Stimulated activated CD4-positive, alpha-beta T cell treated with anti-CD3 and anti-CD28 coated beads, Interleukin-15, amount 100 ng/mL, for 24 hours (primary cell): ENCODE measurements around the gene SPATA3.

Experiments
- DNase-seq: peaks from one replicate; pipeline ENCODE4 v3.0.0-alpha.2; 2020

The SPATA3 gene

DNA sequence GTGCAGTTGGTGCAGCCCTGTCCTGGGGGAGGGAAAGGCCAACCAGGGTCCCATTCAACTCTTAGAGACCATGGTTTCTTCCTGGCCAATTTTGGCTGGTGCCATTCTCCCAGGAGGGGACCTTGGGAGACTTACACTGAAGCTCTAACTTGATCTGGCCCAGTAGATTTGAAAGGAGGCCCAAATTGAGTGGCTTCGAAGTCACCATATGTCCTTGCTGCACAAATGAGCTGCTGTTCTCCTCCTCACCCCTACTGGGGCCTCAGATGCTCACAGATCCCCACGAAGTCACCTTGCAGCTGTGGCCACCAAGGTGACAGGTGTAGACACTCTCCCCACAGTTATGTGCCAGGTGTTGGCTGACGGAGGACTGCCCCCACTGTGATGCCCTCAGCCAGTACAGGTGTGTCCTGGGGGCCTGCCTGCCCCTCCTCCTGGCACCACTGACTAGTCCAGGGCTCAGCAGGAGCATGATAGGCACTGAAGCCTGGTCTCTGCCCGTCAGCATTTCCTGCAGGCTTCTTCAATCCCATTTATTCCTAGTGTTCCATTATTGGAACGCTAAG lies 36.7 kb downstream of the SPATA3 start:
- DNase-seq: no peak

- DNase-seq: no peak
Measured at GRCh38 chr2:231033147-231034132, 37.5 kb downstream of the SPATA3 start.

- no peak for DNase-seq
Measured at GRCh38 chr2:231034291-231034882, 38.5 kb downstream of the SPATA3 start.

DNA sequence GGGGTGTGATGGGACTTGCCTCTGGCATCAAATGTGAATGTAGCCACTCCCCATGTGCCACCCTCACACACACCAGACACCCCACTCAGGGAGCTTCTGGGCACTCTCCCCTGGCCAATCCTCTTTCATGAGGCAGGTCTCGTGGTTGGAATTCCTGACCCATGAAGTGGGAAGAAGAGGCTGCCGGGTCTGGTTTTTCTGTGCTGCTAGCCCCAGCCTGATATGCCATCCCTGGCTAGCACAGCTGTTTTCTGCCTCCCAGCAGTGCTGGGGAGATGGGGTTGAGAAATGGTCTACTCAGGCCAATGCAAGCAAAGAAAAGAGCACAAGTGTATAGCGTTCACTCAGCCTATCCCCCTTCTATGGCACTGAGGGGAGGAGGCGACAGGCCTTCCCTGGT lies 40.2 kb downstream of the SPATA3 start:
- DNase-seq: no peak

DNA sequence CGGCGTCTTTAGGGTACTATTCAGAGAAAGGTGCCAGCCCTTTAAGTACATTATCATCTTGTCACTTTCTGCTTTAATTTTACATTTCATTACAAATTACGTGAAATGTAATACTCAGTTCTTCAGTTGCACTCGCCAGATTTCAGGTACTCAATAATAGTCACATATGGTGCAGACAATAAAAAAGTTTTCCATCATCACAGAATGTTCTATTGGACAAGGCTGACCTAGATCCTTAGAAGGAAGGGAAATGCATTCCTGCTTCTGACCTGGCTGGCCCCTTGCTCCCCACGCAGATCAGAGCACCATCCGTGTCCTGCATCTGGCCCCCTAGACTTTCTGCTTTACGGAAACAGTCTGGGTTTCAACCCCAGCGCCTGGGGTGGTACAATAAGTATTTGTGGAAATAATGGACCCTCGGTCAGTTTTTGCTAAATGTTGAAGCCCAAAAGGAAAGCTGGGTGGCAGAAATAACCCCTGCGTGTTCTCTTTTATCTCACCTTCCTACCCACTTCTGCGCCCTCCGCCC lies 40.7 kb downstream of the SPATA3 start:
- no peak for DNase-seq

DNA sequence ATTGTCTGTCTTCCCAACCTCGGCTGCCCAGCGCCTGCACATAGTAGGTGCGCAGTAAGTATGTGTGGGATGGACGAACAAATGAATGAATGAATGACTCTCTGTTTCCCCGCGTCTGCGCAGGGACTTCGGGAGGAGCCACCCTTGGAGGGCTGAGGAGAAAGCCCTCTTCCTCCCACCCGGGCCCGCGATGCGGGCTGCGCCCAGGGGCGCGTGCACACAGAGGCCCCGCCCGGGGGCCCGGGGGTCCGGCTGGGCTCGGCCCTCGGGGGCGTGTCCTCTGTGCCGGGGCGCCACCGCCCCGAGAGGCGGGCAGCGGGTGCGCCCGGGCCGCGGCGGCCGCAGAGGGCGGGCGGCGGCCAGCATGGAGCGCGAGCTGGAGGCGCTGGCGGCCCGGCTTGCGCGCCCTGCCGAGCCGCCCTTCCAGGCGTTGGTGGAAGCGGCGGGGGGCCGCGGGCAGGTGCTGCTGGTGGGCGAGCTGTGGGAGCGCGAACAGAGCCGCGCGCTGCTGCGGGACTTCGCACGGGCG lies 41.3 kb downstream of the SPATA3 start, which contains the start of gene C2orf72:
TSS of gene C2orf72 (plus strand) at position 322 of the 529 bp plus-strand sequence. CDS start at position 365, 43 bp downstream.
- peak; percentile 7 for DNase-seq

DNA sequence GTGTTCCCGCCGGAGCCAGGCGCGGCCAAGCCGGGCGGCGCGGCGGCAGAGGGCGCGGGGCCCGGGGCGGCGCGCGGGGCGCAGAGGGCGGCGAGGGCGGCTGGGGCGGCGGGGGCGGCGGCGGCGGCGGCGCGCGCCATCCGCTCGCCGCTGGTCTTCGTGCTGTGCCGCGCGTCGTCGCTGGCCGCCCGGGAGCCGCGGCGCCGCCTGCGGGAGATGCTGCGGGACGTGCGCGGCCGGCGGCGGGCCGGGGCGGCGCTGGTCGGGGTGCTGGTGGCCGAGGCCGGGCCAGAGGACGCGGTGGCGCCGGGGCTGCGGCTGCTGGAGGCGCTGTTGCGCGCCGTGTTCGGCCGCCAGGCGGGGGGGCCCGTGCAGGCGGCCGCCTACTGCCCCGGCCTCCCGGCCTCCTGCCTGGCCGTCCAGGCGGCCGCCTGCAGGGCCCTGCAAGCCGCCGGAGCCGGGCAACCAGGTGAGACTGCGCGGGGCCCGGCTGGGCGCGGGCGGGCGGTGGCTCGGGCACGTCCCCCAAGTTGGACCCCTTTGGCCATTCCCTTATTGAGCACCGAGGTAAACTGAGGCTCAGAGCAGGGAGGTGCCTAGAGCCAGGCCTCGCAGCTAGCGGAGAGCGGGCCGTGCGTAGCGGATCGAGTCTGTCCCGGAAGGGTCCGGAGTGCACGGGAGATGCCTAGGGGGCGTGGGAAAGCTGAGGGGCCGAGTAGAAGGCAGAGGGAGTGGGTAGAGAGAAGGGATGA lies 42.0 kb downstream of the SPATA3 start:
- DNase-seq: peak; percentile 24

DNA sequence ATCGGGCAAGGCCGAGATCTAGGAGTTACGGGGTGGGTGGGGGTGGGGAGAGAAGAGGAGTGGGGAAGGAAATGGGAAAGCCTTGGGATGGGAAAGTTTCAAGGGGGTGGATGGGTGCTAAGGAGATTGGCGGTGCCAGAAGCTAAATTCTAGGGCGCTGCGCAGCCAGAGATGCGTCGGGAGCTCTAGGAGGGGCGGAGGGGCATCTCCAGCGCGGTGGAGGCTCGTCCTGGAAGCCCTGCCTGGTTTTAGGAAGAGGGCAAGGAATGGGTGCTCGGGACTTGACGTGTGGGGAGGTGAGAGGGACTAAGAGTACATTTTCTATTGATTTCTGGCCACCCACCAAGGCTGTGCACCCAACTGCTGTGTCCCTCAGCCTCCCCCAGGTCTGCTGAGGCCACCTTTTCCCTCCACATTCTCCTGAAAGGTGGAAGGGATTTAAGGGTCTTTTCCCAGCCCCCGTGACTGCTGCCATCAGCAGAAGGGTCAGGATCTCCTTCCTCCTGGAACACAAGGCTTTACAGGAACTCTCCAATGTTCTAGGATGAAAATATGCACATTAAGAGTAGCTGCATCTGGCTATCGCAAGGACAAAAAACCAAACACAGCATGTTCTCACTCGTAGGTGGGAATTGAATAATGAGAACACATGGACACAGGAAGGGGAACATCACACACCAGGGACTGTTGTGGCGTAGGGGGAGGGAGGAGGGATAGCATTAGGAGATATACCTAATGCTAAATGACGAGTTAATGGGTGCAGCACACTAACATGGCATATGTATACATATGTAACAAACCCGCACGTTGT lies 42.8 kb downstream of the SPATA3 start:
- no peak for DNase-seq

- DNase-seq: no peak
Measured at GRCh38 chr2:231039294-231039664, 43.4 kb downstream of the SPATA3 start.

- DNase-seq: no peak
Measured at GRCh38 chr2:231039821-231040364, 44.0 kb downstream of the SPATA3 start.

DNA sequence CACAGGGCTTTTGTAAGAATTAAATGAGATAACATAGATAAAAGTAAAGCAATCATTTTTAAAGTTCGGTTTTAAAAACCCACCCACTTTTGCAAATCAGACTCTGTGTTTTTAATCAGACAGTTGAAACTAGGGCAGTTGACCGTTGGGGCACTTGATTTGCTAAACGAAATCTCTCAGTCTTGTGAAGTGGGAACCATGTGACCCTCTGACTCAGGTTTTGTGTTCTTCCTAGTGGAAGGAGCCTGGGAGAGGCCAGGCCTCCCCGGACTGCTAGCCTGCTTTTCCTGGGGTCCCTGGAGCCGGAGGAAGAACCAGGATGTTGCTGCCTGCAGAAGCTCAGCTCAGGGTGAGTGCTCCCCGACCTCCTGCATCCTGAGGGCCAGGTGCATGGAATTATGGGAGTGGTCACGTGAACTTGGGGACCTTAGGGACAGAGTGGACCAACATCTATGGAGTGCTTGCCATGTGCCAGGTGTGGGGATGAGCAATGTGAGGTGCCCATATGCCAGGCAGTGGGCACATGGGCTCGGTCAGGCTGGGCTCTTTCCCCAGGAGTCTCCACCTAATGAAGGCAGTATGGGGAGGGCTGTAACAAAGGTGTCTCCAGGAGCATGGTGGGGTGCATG lies 45.3 kb downstream of the SPATA3 start:
- no peak for DNase-seq

DNA sequence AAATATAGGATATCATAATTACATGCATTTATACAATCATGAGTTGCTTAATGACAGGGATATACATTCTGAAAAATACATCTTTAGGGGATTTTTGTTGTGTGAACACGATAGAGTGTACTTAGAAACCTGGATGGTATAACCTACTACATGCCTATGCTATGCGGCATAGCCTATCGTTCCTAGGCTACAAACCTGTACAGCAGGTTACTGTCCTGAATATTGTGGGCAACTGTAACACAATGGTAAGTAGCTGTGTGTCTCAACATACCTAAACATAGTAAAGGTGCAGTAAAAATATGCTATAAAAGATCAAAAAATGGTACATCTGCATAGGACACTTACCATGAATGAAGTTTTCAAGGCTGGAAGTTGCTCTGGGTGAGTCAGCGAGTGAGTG lies 47.9 kb downstream of the SPATA3 start:
- DNase-seq: no peak

- DNase-seq: no peak
Measured at GRCh38 chr2:231046916-231047273, 51.0 kb downstream of the SPATA3 start.

- no peak for DNase-seq
Measured at GRCh38 chr2:231047274-231047922, 51.5 kb downstream of the SPATA3 start.

GRCh38 chr2:231047923-231048915 lies 52.3 kb downstream of the SPATA3 start:
- DNase-seq: no peak

DNA sequence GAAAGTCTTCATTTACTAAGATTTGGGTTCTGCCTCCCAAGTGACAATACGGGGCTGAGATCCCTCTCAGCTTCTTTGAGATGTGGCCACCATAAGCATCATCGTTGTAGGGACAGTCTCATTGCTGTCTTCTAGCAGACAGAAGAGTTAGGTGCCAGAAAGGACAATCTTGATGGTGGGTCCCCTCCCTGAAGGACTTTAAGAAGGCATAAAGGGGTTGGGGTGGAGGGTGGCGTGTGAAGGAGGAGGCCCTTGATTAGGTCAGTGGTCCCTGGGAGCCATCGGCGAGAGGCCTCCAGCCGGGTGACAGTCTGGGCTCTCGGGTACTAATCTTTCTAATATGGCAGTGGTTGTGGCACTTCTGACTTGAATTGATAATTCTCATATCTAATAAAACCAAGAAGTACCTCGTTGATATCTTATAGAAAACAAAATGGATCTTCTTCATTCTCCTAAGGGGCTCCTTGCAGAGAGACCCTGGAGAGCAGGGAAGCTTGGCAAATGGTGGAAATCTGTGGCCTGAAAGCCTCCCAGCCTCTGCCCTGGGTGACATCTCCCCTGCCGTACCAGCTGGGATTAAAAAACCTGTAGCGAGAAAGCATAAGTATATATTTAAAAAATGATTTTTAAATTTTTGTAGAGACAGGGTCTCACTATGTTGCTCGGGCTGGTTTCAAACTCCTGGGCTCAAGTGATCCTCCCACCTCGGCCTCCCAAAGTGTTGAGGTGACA lies 53.5 kb downstream of the SPATA3 start:
- no peak for DNase-seq

- no peak for DNase-seq
Measured at GRCh38 chr2:231050018-231050901, 54.3 kb downstream of the SPATA3 start.
